HG03521 (cell line): ENCODE measurements around the gene SNTN.
"Not testable (repeated sequence)": the region's sequence is repeated elsewhere in the genome, so short reads cannot be mapped to it uniquely, and the experiment has no call there.

Source experiments
- ATAC-seq: cut with Tn5 transposase; IDR thresholded peaks from one replicate; pipeline ENCODE4 v1.9.1; 2021; ENCODE audit warnings: mild to moderate bottlenecking, moderate library complexity; ENCODE audit not compliant: unreplicated experiment

Gene SNTN

DNA sequence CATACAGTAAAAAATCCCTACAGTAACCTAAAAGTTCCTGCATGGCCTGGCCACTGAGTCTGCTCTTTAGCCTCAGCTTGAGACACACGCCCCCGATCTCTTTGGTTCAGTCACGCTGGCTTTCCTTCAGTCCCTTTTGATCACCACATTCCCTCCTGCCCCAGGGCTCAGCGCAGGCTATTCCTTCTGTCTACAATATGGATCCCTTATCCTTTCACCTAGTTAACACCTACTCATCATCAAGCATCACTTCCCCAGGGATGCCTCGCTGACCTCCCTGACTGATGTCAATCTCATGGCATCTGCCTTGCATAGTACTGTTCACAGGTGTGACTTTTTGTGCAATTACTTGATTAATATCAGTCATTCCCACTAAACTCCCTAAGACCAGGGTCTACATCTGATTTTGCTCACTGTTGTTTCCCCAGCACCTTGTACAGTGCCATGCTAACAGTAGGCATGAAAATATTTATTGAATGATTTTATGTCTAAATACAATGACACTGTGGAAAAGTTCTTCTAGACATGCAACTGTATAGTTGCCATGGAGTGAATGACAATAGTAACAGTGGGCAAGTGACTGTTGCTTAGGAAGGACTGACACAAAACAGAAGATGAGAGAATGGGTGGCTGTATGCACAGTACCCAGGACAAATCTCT is at the start of gene SNTN:
SNTN (plus strand) TSS at position 610 of the 660 bp plus-strand sequence; CDS start at position 623, 13 bp downstream.
- ATAC-seq = no peak

- ATAC-seq = no peak
Measured at GRCh38 chr3:63607716-63608115, 44.8 kb upstream of the SNTN start.

GRCh38 chr3:63609408-63609807 is 43.1 kb upstream of the SNTN start:
- ATAC-seq = no peak

DNA sequence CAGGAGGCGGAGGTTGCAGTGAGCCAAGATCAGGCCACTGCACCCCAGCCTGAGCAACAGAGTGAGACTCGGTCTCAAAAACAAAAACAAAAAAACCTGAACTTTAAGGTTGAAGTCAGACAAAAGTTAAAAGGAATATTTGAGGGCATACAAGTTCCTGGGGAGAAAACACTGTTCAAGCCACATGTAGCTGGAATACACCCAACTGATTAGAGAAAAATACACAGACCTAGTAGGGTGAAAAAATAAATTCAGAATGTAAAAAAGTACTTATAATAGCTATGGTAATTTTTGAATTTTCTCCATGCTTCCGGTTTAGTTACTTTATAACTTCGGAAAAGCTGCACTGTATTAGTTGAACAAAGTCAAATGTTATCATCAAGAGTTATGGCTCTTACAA is 42.6 kb upstream of the SNTN start:
- ATAC-seq = no peak

- ATAC-seq = no peak
Measured at GRCh38 chr3:63611382-63611781, 41.1 kb upstream of the SNTN start.

GRCh38 chr3:63613561-63613960 is 38.9 kb upstream of the SNTN start:
- no peak for ATAC-seq

GRCh38 chr3:63617391-63617790 is 35.1 kb upstream of the SNTN start:
- ATAC-seq = no peak

- no peak for ATAC-seq
Measured at GRCh38 chr3:63624941-63625560, 27.4 kb upstream of the SNTN start.

DNA sequence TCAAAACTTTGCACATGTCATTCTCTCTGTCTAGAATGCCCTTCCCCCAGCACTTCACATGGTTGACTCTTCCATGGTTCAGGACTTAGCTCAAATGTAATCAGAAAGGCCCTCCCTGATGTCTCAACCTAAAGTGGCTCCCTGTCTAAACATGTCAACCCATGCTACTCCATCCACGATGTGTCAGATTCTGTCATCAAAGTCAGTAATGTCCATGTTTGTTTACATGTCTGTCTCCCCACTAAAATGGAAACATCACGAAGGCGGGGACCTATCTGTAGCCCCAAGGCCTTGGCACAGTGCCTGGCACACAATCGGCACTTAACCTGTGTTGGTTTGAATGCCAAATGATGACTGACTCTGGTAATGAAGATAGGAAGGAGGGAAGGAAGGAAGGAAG is 20.8 kb upstream of the SNTN start:
- ATAC-seq = no peak

DNA sequence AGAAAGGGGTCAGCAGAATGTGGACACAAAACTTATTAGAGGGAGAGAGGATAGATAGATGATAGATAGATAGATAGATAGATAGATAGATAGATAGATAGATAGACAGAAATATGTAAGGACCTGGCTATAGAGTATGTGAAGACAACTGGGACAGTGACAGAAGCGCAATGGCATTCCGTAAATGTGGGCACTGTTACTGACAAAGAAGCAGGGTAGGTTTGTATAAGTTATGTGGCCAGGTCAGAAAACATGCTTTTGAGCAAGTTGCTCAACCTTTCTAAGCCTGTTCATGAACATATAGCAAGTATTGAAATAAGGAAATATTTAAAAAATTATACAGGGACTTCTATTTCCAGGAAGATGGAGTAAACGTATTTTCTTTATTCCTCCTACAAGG is 17.3 kb upstream of the SNTN start:
- no peak for ATAC-seq

- no peak for ATAC-seq
Measured at GRCh38 chr3:63639806-63640205, 12.7 kb upstream of the SNTN start.

DNA sequence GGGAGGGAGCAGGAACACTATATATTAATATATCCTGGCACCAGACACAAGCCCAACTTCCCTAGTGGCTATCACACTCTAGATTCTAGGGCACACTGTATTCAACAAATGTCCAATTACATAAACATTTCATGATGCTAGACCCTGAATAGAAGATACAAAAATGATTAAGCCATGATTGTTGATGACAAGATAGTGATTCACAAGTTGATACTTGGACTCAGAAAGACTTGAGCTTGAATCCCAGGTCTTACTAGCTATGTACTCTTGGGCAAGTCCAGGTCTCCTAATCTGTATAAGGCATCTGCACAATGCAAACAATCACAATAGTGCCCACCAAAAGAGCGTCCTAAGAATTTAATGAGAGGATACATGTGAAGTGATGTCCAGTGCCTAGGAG is 10.0 kb upstream of the SNTN start:
- no peak for ATAC-seq

- ATAC-seq = no peak
Measured at GRCh38 chr3:63644212-63644797, 8.2 kb upstream of the SNTN start.

DNA sequence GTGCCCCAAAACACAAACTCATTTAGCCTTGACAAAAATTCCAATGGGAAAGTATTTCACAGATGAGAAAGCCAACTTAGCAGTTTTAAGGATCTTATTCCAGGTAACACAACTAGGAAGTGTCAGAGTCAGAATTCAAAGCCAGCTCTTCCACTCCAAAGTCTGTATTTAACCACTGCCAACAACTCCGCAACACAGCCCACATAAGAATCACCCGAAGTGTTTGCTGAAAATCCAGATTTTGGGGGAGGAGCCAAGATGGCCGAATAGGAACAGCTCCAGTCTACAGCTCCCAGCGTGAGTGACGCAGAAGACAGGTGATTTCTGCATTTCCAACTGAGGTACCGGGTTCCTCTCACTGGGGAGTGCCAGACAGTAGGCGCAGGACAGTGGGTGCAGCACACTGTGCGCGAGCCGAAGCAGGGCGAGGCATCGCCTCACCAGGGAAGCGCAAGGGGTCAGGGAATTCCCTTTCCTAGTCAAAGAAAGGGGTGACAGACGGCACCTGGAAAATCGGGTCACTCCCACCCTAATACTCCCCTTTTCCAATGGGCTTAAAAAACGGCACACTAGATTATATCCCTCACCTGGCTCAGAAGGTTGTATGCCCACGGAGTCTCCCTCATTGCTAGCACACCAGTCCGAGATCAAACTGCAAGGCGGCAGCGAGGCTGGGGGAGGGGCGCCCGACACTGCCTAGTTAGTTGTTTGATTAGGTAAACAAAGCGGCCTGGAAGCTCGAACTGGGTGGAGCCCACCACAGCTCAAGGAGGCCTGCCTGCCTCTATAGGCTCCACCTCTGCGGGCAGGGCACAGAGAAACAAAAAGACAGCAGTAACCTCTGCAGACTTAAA is 7.3 kb upstream of the SNTN start:
- ATAC-seq = not testable (repeated sequence)

- ATAC-seq = no peak
Measured at GRCh38 chr3:63654211-63654610, 1.7 kb downstream of the SNTN start.

GRCh38 chr3:63654931-63655330 is 2.5 kb downstream of the SNTN start:
- no peak for ATAC-seq

DNA sequence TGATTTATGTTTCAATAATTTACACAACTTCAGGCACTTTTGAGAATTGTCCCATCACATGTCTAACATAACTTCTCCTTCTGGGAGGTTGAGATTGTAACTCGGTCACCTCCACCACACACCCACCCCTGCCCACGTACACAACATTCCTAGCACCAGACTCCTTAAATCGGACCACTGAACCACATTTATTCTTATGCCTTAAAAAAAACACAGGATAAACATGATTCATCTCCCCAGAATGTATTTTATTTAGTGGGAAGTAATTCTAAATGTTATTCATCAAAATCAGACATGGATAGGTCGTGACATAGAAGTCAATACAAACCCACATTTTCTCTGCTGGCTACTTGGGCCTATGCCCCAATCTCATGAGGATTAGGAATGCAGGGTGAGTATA is 3.0 kb downstream of the SNTN start:
- ATAC-seq = no peak

- no peak for ATAC-seq
Measured at GRCh38 chr3:63656786-63657185, 4.3 kb downstream of the SNTN start.

DNA sequence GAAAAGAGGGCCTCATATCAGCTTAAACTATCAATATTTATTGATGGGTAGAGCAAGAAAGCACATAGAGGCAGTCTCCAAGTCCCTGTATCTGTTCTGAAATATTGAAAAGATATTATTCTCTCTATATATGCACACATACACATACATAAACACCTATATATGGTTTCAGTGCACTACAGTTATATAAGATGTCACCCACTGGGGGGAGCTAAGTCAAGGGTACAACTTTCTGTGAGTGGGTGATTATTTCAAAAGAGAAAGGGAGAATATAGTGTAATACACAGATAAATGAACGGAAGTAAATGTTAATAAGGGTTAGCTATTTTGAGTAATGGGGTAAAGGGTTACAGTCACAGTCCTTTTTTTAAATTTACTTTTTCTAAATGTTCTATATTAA is 8.8 kb downstream of the SNTN start:
- no peak for ATAC-seq

GRCh38 chr3:63662011-63662410 is 9.5 kb downstream of the SNTN start:
- no peak for ATAC-seq

DNA sequence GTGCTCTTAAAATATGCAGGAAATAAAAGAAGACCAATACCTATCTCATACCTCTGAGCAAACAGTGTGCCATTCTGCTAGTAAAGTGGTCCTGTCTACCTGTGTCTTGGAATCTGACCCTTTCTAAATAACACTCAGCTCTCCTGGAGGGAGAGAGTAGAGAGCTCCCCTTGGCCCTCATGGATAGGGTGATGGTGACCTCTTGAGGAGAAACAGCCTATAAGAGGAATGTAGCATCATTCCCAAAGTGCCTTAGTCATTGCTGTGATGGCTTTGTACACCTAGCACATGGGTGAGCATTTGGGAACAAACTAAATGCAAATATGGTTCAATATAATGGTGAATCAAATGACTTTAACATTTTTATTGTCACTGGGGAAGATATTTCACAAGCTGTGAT is 10.0 kb downstream of the SNTN start:
- no peak for ATAC-seq

- ATAC-seq = no peak
Measured at GRCh38 chr3:63670544-63670943, 18.1 kb downstream of the SNTN start.
